Uterus (tissue), 4 donors: ENCODE results near the gene BTAF1. TPM values are rescaled to one million over a fixed set of nuclear protein-coding genes. Genes with fewer than 3 reads are reported as not detected.

Experiments used
- DNase-seq, 2 donors: peaks; one replicate each; pipeline ENCODE4 v3.0.0-alpha.2; 2019 to 2020
- H3K27ac ChIP-seq, 2 donors: fragments of 200-600 bp; sonication (generic); 1 replicate in 1 of 2; 2 replicates in 1 of 2; pipeline ENCODE4 v1.5.1; 2016 to 2018
- H3K27me3 ChIP-seq, 2 donors: fragments of 200-600 bp; sonication (generic); one replicate each; pipeline ENCODE4 v1.5.1; 2018 to 2019; ENCODE audit warnings: control low read depth in 1 of 2
- H3K36me3 ChIP-seq, 2 donors: fragments of 200-600 bp; sonication (generic); one replicate each; pipeline ENCODE4 v1.5.1; 2019; ENCODE audit warnings: control low read depth in 1 of 2
- H3K4me1 ChIP-seq, 2 donors: fragments of 200-600 bp; sonication (generic); one replicate each; pipeline ENCODE4 v1.5.1; 2018 to 2019; ENCODE audit warnings: control low read depth in 1 of 2
- H3K4me3 ChIP-seq, 2 donors: fragments of 200-600 bp; sonication (generic); 1 replicate in 1 of 2; 2 replicates in 1 of 2; pipeline ENCODE4 v1.5.1; 2018 to 2019; ENCODE audit warnings: mild to moderate bottlenecking in 1 of 2
- H3K9me3 ChIP-seq, 2 donors: fragments of 200-600 bp; sonication (generic); one replicate each; pipeline ENCODE4 v1.5.1; 2019; ENCODE audit warnings: control low read depth in 1 of 2
- CTCF ChIP-seq, 4 experiments: fragments of 200-600 bp in 2 of 4; fragments of 450-650 bp in 2 of 4; sonication (generic) in 2 of 4; IDR thresholded peaks; one replicate each; pipeline ENCODE4 v1.5.1; 2016 to 2019; ENCODE audit warnings: antibody characterized with exemption in 4 of 4, mild to moderate bottlenecking in 2 of 4, moderate library complexity in 1 of 4
- POLR2A ChIP-seq, 2 donors: fragments of 450-650 bp; IDR thresholded peaks; one replicate each; pipeline ENCODE4 v1.6.1; 2016; ENCODE audit warnings: antibody characterized with exemption in 2 of 2, mild to moderate bottlenecking in 1 of 2, moderate library complexity in 1 of 2
- intact Hi-C: fragments of 100-400 bp; cut with DNase I; formaldehyde crosslinking; loops from one replicate; pipeline ENCODE4 v1.15.1; 2023; ENCODE audit warnings: low total_unique reads
- total RNA-seq, 4 donors: library from RNA; depleted of rRNA in 3 of 4; stranded (reverse); fragments of >200 nt in 3 of 4; gene quantifications; one replicate each; pipeline versions ENCODE4 v1.1.0 to v1.2.4, GENCODE V29; 2014 to 2023
- donor health status: DM: yes; HTN: yes; CAD: no.

The BTAF1 gene
- total RNA-seq, 4 donors from 2014 or later, result 31.8 to 95.8 (median 51.5) TPM

- Histone ChIP-seq H3K36me3 (no peaks in the 10 kb centered on the region), H3K4me3 (no peak overlapping the region), H3K9me3 (no peaks in the 10 kb centered on the region), H3K27me3 (no peaks in the 10 kb centered on the region), H3K4me1 (no peaks in the 10 kb centered on the region), H3K27ac (no peak overlapping the region)
- DNase-seq, result no peak
- TF ChIP-seq CTCF (IDR thresholded peaks at IDR 0.05) (no peak), POLR2A (IDR thresholded peaks at IDR 0.05) (no peak)
- intact Hi-C loops, result no loop called here
Observed at GRCh38 chr10:91935886-91936285, 12.3 kb downstream of the BTAF1 start.

- DNase-seq, result no peak
- Histone ChIP-seq H3K9me3 (no peaks in the 10 kb centered on the region), H3K4me1 (no peaks in the 10 kb centered on the region), H3K27me3 (no peaks in the 10 kb centered on the region), H3K27ac (no peak overlapping the region), H3K36me3 (no peaks in the 10 kb centered on the region), H3K4me3 (no peak overlapping the region)
- intact Hi-C loops, result no loop called here
- no peak for TF ChIP-seq CTCF (IDR thresholded peaks at IDR 0.05)
- no peak for TF ChIP-seq POLR2A (IDR thresholded peaks at IDR 0.05)
Observed at GRCh38 chr10:91939653-91940052, 16.1 kb downstream of the BTAF1 start.

- intact Hi-C loops, result no loop called here
Observed at GRCh38 chr10:91941426-91941825, 17.9 kb downstream of the BTAF1 start.

GRCh38 chr10:91944880-91945630, 21.5 kb downstream of the BTAF1 start:
- Histone ChIP-seq H3K27me3 (no peaks in the 10 kb centered on the region), H3K4me1 (no peaks in the 10 kb centered on the region), H3K9me3 (no peaks in the 10 kb centered on the region), H3K36me3 (no peaks in the 10 kb centered on the region), H3K4me3 (no peak overlapping the region), H3K27ac (no peak overlapping the region)
- no peak for TF ChIP-seq POLR2A (IDR thresholded peaks at IDR 0.05)
- no peak for TF ChIP-seq CTCF (IDR thresholded peaks at IDR 0.05)
- intact Hi-C loops, result no loop called here
- no peak for DNase-seq

More at GRCh38 chr10:91941426-91941825, 17.9 kb downstream of the BTAF1 start:
- H3K27me3 ChIP-seq, result no peaks in the 10 kb centered on the region
- no peak overlapping the region for H3K27ac ChIP-seq
- TF ChIP-seq CTCF (IDR thresholded peaks at IDR 0.05) (no peak), POLR2A (IDR thresholded peaks at IDR 0.05) (no peak)
- no peaks in the 10 kb centered on the region for H3K4me1 ChIP-seq
- no peaks in the 10 kb centered on the region for H3K9me3 ChIP-seq
- DNase-seq, result no peak
- H3K4me3 ChIP-seq, result no peak overlapping the region
- no peaks in the 10 kb centered on the region for H3K36me3 ChIP-seq

GRCh38 chr10:91953600-91954160, 30.1 kb downstream of the BTAF1 start:
- no peaks in the 10 kb centered on the region for H3K27me3 ChIP-seq
- H3K27ac ChIP-seq, result no peak overlapping the region
- H3K36me3 ChIP-seq, result no peaks in the 10 kb centered on the region
- DNase-seq, result no peak
- no peak for TF ChIP-seq POLR2A (IDR thresholded peaks at IDR 0.05)
- no peak for TF ChIP-seq CTCF (IDR thresholded peaks at IDR 0.05)
- intact Hi-C loops, result no loop called here
- H3K4me1 ChIP-seq, result no peaks in the 10 kb centered on the region
- no peak overlapping the region for H3K4me3 ChIP-seq
- H3K9me3 ChIP-seq, result no peaks in the 10 kb centered on the region
